ENCODE results near the gene CASKIN1.
A peak's percentile ranks its signal among the peaks of the same experiment; 100 is the strongest.

CASKIN1 gene

DNA sequence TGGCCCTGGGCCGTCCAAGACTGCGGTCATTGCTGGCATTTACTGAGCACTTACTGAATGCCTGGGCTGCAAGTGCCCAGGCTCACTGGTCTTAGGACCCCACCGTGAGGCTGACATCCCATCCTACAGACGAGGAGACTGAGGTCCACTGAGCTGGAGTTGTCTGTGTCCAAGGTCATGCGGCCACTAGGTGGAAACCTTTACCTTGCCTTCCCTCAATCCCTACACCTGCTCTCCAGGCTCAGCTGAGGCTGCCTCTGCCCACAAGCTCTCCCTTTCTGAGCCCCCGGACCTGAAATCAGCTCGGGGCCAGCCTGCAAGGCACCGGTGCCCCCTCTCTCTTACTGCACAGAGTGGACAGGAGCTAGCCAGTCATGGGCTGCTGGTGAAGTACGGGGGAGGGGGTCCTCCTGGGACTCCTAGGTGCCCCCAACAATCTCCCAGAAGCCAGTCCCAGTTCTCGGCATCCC, 1.5 kb downstream of the CASKIN1 start:
- peak; percentile 93 for DNase-seq (ENCODE audit: low spot score)

DNA sequence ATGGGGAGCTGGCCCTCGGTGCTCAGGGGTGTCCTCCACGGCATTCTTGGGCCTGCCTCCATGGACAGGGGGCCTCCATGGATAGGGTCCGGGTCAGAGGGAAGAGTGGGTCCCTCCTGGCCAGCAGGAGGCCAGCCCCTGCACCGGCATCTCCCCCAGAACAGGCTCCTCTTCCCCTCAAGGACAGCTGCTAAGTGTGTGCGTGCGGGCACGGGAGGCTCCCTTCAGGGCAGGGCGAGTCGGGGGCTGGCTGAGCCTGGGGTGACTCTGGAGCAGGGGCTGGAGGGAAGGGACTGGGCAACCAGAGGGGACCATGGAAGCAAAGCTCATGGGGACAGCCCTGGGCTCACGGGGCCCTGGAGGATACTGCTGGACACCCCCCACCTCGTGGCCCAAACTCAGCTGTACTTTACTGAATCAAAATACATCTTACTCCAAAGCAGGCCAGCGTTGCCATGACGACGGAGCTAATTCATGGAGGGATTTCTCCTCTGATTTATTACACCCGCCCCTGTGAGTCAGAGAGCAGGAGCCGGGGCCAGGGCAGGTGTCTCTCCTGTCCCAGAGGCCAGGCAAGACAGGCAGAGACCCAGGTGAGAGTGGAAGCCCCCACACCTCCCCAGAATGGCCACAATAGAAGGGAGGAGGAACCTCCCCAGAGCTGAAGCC, 2.1 kb downstream of the CASKIN1 start:
- no peak for DNase-seq (ENCODE audit: low spot score)

- DNase-seq (ENCODE audit: low spot score): no peak
Measured at GRCh38 chr16:2191446-2191706, 5.0 kb downstream of the CASKIN1 start.

GRCh38 chr16:2190659-2191445, 5.6 kb downstream of the CASKIN1 start:
- no peak for DNase-seq (ENCODE audit: low spot score)

- DNase-seq (ENCODE audit: low spot score): no peak
Measured at GRCh38 chr16:2190002-2190658, 6.3 kb downstream of the CASKIN1 start.

- DNase-seq (ENCODE audit: low spot score): no peak
Measured at GRCh38 chr16:2189252-2189893, 7.0 kb downstream of the CASKIN1 start.

- DNase-seq (ENCODE audit: low spot score): no peak
Measured at GRCh38 chr16:2188395-2188794, 8.0 kb downstream of the CASKIN1 start.

DNA sequence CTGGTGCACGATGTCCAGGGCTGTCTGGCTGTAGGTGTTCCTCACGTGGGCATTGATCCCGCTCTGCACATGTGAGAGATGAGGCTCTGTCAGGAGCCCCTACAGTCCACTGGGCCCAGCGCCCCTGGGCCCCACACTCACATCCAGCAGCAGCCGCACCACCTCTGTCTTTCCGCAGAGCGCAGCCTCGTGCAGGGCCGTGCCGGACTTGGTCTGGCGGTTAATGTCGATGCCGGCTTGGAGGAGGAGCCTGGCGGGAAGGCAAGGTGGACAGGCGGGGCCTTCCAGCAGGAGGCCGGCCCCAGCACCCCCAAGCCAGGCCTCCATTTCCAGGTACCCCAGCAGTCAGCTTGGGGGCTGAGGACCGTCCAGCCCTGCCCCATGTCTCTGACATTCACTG, 9.2 kb downstream of the CASKIN1 start:
- no peak for DNase-seq (ENCODE audit: low spot score)

DNA sequence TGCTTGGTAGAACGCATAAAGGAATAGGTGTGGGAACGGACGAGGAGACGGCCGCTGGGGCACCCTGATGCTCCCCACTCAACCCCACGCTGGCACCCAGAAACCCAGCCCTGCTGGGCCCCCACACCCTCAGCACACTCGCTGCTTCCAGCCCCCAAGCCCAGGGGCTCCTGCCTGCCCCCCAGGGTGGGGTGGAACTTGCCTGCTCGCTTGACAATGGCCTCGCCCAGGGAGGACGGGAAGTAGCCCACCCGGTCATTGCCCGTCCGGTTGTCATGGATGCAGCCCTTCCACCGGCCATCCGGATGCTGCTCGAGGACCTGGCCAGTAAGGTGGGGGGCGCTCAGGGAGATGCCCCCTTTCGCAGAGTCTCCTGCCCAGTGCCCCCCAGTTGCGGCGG, 9.9 kb downstream of the CASKIN1 start:
- DNase-seq (ENCODE audit: low spot score): no peak

DNA sequence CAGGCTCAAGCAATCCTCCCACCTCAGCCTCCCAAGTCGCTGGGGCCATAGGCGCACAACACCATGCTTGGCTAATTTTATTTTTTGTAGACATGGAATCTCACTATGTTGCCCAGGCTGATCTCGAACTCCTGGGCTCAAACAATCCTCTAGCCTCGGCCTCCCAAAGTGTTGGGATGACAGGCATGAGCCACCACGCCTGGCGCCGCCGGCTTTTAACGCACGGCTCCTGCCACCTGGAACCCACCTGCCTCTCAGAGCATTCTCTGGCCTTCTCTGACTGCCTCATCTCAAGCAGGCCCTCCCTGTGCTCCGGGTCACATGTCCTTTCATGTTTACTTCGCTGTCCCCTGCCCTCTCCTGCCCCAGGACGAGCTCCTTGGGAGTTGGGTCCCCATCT, 10.3 kb downstream of the CASKIN1 start:
- DNase-seq (ENCODE audit: low spot score): no peak

DNA sequence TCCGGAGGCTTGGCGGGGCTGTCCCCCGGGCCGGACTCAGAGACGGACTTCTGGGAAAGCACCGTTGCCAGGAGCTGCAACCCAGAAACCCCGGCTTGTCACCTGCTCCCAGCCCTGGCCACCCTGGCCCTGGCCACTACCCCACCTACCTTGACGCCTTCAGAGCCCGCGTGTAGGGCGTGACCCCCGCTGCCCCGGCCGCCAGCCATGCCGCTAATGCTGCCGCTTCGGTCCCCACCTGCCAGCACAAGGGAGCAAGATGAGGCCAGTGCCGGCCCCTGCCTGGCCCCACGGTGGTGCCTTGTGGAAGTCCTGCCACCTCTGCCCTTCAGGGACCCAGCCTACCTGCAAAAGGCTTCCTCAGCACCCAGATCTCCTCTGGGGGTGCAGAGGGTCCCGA, 11.4 kb downstream of the CASKIN1 start:
- DNase-seq (ENCODE audit: low spot score): no peak

GRCh38 chr16:2184346-2184745, 12.1 kb downstream of the CASKIN1 start:
- DNase-seq (ENCODE audit: low spot score): no peak

DNA sequence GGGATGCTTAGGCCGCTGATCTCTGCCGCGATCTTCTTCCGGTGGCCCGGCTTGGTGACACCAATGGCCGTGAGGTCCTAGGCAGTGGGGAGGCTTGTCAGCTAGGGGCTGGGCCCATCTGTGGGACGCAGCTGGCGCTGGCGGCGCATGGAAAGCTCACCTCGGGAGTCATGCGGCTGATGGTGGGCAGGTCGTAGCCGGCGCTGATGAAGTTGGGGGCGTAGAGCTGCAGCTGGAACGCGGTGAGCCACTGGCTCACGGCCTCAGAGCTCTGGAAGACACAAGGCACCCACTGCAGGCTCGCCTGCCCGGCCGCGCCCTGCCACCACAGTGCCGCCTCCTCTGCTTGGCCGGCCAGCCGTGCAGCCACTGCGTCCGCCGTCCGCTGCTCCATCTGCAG, 12.7 kb downstream of the CASKIN1 start:
- DNase-seq (ENCODE audit: low spot score): no peak

GRCh38 chr16:2181952-2182351, 14.5 kb downstream of the CASKIN1 start:
- no peak for DNase-seq (ENCODE audit: low spot score)

- DNase-seq (ENCODE audit: low spot score): no peak
Measured at GRCh38 chr16:2180962-2181923, 15.2 kb downstream of the CASKIN1 start.

GRCh38 chr16:2180461-2180860, 15.9 kb downstream of the CASKIN1 start:
- no peak for DNase-seq (ENCODE audit: low spot score)

GRCh38 chr16:2179576-2179975, 16.8 kb downstream of the CASKIN1 start:
- DNase-seq (ENCODE audit: low spot score): no peak

GRCh38 chr16:2179107-2179501, 17.3 kb downstream of the CASKIN1 start:
- DNase-seq (ENCODE audit: low spot score): no peak

- no peak for DNase-seq (ENCODE audit: low spot score)
Measured at GRCh38 chr16:2178321-2179106, 17.9 kb downstream of the CASKIN1 start.

- DNase-seq (ENCODE audit: low spot score): no peak
Measured at GRCh38 chr16:2177561-2177960, 18.8 kb downstream of the CASKIN1 start.

- DNase-seq (ENCODE audit: low spot score): no peak
Measured at GRCh38 chr16:2177101-2177500, 19.3 kb downstream of the CASKIN1 start.

All from HuH-7 (cell line).